GM19452 (cell line): ENCODE data around the gene MDGA2.
"Not testable (repeated sequence)": the region's sequence is repeated elsewhere in the genome, so short reads cannot be mapped to it uniquely, and the experiment has no call there.

Experiments
- ATAC-seq: cut with Tn5 transposase; IDR thresholded peaks from one replicate; pipeline ENCODE4 v1.9.1; 2021; ENCODE audit not compliant: unreplicated experiment

Gene MDGA2

GRCh38 chr14:47624126-47624525 lies 51.3 kb downstream of the MDGA2 start:
- not testable (repeated sequence) for ATAC-seq

- ATAC-seq: no peak
Measured at GRCh38 chr14:47619392-47619791, 56.0 kb downstream of the MDGA2 start.

GRCh38 chr14:47606566-47606965 lies 68.8 kb downstream of the MDGA2 start:
- ATAC-seq: no peak

- no peak for ATAC-seq
Measured at GRCh38 chr14:47596860-47597259, 78.5 kb downstream of the MDGA2 start.

- peak; percentile 68 for ATAC-seq
Measured at GRCh38 chr14:47596232-47596631, 79.2 kb downstream of the MDGA2 start.

- no peak for ATAC-seq
Measured at GRCh38 chr14:47595552-47595951, 79.9 kb downstream of the MDGA2 start.

- ATAC-seq: no peak
Measured at GRCh38 chr14:47590767-47591495, 84.5 kb downstream of the MDGA2 start.

- ATAC-seq: no peak
Measured at GRCh38 chr14:47585447-47585846, 90.0 kb downstream of the MDGA2 start.

- ATAC-seq: no peak
Measured at GRCh38 chr14:47567273-47567672, 108.1 kb downstream of the MDGA2 start.

GRCh38 chr14:47557894-47558293 lies 117.5 kb downstream of the MDGA2 start:
- ATAC-seq: no peak

- no peak for ATAC-seq
Measured at GRCh38 chr14:47555333-47555732, 120.1 kb downstream of the MDGA2 start.

GRCh38 chr14:47549886-47550285 lies 125.5 kb downstream of the MDGA2 start:
- no peak for ATAC-seq

- no peak for ATAC-seq
Measured at GRCh38 chr14:47543459-47543858, 131.9 kb downstream of the MDGA2 start.

GRCh38 chr14:47541662-47542061 lies 133.7 kb downstream of the MDGA2 start:
- no peak for ATAC-seq

- no peak for ATAC-seq
Measured at GRCh38 chr14:47539031-47539461, 136.4 kb downstream of the MDGA2 start.

- ATAC-seq: no peak
Measured at GRCh38 chr14:47536341-47536740, 139.1 kb downstream of the MDGA2 start.

- ATAC-seq: no peak
Measured at GRCh38 chr14:47526591-47527244, 148.7 kb downstream of the MDGA2 start.

GRCh38 chr14:47524524-47524923 lies 150.9 kb downstream of the MDGA2 start:
- no peak for ATAC-seq

- ATAC-seq: no peak
Measured at GRCh38 chr14:47520382-47520781, 155.0 kb downstream of the MDGA2 start.

- ATAC-seq: no peak
Measured at GRCh38 chr14:47511829-47512228, 163.6 kb downstream of the MDGA2 start.

- no peak for ATAC-seq
Measured at GRCh38 chr14:47509957-47510356, 165.4 kb downstream of the MDGA2 start.

- ATAC-seq: no peak
Measured at GRCh38 chr14:47507861-47508260, 167.5 kb downstream of the MDGA2 start.

GRCh38 chr14:47500369-47500768 lies 175.0 kb downstream of the MDGA2 start:
- no peak for ATAC-seq
